Inferior parietal cortex (tissue), 1 donor: ENCODE results near the gene MAP7.
A peak's percentile ranks its signal among the peaks of the same experiment; 100 is the strongest.
"Not testable (repeated sequence)": the region's sequence is repeated elsewhere in the genome, so short reads cannot be mapped to it uniquely, and the experiment has no call there.

Experiments
- DNase-seq: peaks from one replicate; pipeline ENCODE4 v3.0.0-alpha.2; 2016; ENCODE audit errors: extremely low spot score

MAP7 gene

GRCh38 chr6:136550330-136551071 is at the start of gene MAP7:
TSS of gene MAP7 (minus strand) at chr6:136550422. CDS start at chr6:136550408, 14 bp downstream.
- DNase-seq = peak; percentile 39

DNA sequence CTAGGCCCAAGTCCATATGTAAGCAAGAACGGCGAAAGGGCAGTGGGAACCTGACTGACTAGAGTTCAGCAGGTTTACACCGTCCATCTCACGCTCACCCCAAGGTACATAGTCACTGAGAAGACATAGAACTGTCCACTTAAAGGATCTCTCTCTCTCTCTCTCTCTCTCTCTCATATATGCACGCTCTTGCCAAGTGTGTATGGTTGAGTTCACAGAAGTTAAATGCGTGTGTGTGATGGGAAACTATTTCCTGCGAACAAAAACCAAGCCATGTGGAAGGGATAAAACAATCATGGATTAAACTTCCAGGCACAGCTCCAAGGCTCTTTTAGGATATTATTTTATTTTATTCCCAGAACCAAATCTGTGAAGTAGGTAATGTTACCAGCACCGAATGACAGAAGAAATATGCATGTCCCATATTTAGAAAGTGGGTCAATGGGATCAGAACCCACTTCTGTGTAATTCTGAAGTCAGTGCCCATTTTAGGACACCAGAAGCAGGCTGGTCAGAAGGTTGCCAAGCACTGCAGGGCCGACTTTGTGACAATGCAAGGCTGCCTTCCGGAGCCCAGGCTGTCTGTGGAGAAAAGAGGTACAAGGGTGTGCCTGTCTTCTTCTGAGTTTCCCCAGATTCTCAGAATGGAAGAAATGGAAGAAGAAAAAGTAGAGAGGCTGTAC is 49.2 kb upstream of the MAP7 start:
- no peak for DNase-seq

- no peak for DNase-seq
These were observed 47.8 kb upstream of the MAP7 start for GRCh38 chr6:136598048-136598447.

DNA sequence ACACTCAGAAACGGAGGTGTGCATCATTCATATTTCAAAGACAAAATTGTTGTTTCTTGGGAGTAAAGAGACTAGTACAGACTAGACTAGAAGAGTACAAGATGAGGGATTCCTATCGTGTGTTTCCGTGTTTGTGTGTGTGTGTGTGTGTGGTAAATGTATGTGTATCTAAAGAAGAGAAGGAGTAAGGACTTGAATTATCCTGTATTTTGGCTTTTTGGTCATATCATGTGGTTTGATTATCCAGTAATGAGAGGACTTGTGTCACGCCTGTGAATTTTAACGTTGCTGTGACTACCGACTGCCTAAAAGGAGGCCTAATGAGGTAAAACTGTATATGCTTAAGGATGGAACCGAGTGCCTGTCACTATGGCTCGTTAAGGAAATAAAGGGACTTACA is 44.4 kb upstream of the MAP7 start:
- DNase-seq = no peak

GRCh38 chr6:136593748-136594490 is 43.7 kb upstream of the MAP7 start:
- no peak for DNase-seq

DNA sequence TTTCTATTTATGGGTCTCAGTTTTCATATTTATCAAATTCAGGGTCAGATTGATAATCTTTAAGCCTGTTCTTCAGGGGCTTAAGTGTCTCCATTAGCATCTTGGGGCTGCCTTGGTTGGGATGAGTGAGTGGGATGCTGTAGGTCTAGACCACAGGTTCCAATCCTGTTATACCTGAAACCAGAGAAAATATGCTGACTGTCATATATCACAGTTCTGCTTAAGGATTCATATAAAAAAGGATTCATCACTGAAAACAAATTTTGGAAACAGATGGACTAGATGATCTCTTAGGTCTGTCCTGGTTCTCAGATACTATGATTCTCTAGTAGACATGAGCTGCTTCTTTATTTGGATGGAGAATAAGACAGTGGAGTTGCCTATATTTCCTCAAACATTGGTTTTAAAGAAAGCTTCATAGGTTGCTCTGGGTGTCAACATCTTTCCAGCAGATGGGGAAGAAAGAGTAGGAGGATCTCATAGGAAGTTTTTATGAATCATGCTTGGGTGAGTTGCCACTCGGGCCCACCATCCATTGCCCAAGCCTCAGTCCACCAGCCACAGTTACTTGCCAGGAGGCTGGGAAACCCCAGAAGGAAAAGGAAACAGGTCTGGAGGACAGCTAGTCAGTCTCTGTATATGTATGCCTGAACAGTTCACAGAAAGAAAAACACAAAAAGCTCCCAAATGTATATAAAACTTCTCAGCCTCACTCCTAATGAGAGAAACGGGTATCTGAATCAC is 42.9 kb upstream of the MAP7 start:
- no peak for DNase-seq

DNA sequence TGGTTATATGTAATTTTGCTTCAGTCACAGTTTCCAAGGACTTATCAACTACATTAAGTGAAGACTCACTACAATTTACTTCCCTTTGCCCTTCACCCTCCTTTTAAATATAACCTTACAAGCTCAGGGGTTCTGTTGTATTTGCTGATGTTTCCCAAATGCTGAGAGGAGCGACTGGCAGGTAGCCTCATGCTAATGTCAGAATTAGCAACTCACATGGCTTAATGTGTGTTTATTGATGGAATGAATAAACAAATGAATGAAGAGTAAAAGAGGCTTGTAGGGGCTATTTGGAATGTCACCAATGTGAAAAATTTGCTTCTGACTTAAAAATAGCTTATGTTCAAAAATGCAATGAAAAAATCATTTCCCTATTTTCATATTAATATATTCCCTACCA is 41.4 kb upstream of the MAP7 start:
- DNase-seq = no peak

GRCh38 chr6:136590846-136591245 is 40.6 kb upstream of the MAP7 start:
- DNase-seq = not testable (repeated sequence)

- no peak for DNase-seq
These were observed 37.3 kb upstream of the MAP7 start for GRCh38 chr6:136587527-136587926.

- DNase-seq = no peak
These were observed 36.1 kb upstream of the MAP7 start for GRCh38 chr6:136586295-136586694.

GRCh38 chr6:136585523-136585922 is 35.3 kb upstream of the MAP7 start:
- DNase-seq = not testable (repeated sequence)

GRCh38 chr6:136584290-136584689 is 34.1 kb upstream of the MAP7 start:
- not testable (repeated sequence) for DNase-seq

DNA sequence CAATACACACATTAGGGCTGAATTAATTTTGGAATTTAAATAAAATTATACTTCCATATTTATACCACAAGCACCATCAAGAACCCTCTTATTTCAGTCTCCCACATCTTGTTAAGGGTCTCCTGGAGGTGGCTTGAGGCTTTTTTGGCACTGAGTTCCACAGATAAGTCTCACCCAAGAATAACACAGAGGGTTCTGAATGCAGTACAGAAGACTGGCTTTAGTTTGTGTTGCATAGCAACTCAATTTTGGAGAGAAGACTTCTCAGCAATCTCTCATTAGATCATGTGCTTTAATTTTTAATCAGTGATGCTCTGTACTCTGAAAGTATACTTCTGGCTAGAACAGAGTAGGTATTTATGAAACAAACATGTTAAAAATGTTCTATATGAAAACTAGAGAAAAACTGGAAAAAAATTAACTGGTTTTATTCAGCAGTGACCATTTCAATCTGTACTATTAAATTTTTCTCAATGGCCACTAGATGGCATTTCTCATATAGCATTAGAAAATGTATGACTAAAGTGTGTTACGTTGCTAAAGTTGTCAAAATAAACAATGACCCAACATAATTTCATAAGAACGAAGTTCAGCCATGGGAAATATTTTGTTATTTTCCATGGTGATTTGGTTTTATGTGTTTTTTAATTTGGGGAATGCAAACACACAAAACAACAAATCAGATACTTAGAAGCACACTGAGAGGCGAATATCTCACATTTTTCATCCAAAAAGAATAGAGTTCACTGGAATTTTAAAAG is 32.7 kb upstream of the MAP7 start:
- DNase-seq = peak; percentile 57

GRCh38 chr6:136579800-136580199 is 29.6 kb upstream of the MAP7 start:
- no peak for DNase-seq

DNA sequence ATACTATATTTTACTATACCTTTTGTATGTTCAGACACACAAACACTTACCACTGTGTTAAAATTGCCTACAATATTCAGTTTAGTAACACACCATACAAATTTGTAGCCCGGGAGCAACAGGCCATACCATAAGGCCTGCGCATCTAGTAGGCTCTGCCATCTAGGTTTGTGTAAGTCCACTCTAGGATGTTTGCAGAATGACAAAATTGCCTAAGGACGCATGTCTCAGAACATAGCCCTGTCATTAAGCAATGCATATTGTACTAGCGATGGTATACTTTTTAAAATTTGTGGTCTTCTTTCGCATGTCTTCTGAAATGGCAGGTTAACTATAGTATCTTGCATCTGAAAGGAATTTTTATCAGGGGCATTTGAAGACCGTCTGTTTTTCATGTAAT is 26.6 kb upstream of the MAP7 start:
- no peak for DNase-seq

GRCh38 chr6:136571496-136571895 is 21.3 kb upstream of the MAP7 start:
- DNase-seq = no peak

DNA sequence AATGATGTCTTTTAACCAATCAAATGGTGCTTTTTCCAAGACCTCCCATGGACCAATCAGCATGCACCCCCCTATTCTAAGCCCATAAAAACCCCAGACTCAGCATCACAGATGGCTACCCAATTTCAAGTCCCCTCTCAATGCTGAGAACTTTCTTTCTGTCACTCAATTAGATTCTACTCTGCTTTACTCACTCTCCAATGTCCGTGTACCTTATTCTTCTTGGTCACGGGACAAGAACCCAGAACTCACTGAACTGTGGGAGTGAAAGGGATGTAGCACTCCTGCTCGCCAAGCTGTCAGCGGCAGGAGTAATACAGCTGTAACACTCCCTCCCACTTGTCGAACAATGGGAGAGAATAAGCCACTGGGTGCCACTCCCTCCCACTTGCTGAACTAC is 20.8 kb upstream of the MAP7 start:
- DNase-seq = no peak

DNA sequence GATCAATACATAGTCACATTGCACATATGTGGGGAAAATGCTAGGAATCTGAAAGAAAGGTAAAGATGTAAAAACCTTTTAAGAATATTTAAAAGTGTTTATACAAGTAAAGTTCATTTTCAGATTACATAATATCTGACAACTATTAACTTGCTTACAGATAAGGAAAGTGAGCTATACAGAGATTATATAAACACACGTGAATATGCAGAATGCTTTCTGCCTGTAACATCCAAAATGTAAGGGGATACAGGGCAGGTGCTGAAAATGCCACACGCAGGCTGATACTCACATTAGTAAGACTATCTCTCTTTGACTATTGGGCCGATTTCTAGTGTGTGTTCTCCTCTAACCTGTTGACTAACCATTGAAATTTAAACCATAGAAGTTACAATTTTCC is 17.9 kb upstream of the MAP7 start:
- no peak for DNase-seq

GRCh38 chr6:136567688-136568087 is 17.5 kb upstream of the MAP7 start:
- no peak for DNase-seq

GRCh38 chr6:136566851-136567250 is 16.6 kb upstream of the MAP7 start:
- no peak for DNase-seq

DNA sequence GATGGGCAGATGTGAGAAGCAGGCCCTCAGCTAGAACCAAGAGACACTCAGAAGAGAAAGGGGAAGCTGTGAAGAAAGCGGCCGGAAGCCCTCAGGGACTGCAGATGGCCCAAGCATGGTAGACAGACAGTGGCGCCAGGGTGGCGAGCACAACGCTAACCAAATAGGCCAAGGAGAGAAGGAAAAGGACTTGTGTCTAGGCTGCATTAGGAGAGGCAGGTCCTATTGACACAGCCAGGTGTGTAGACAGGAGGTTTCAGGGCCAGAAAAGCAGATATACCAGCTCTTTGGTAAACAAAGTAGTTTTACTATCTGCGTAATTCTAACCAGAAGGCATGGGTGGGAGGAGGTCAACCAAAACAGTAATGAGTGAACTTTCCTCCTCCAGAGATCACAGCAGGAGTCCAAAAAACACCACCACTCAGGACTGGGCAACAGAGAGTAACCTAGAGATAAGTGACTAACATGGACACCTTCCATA is 15.8 kb upstream of the MAP7 start:
- no peak for DNase-seq
